Hepatocyte (in vitro differentiated cells): ENCODE measurements around the gene SSR2. TPM values are rescaled to one million over a fixed set of nuclear protein-coding genes. Genes with fewer than 3 reads are reported as not detected.

Experiments used
- DNase-seq: peaks from one replicate; pipeline ENCODE4 v3.0.0-alpha.2; 2016; ENCODE audit warnings: low spot score
- H2AFZ ChIP-seq: fragments of 200-600 bp; sonication (generic); 2 replicates; pipeline ENCODE4 v1.6.0; 2016; ENCODE audit warnings: antibody characterized with exemption, mild to moderate bottlenecking
- H3K27ac ChIP-seq: fragments of 200-600 bp; sonication (generic); 2 replicates; pipeline ENCODE4 v1.5.1; 2016; ENCODE audit warnings: mild to moderate bottlenecking
- H3K27me3 ChIP-seq: fragments of 200-600 bp; sonication (generic); 2 replicates; pipeline ENCODE4 v1.6.1; 2016
- H3K36me3 ChIP-seq: fragments of 200-600 bp; sonication (generic); replicated peaks from 2 replicates; pipeline ENCODE4 v1.5.1; 2016; ENCODE audit warnings: low read depth; ENCODE audit not compliant: insufficient read depth
- H3K4me1 ChIP-seq: fragments of 200-600 bp; sonication (generic); 2 replicates; pipeline ENCODE4 v1.5.1; 2016; ENCODE audit warnings: mild to moderate bottlenecking, moderate library complexity; ENCODE audit not compliant: insufficient read depth
- H3K4me2 ChIP-seq: fragments of 200-600 bp; sonication (generic); 2 replicates; pipeline ENCODE4 v1.6.0; 2016
- H3K4me3 ChIP-seq: fragments of 200-600 bp; sonication (generic); 2 replicates; pipeline ENCODE4 v1.5.1; 2016; ENCODE audit warnings: mild to moderate bottlenecking
- H3K79me2 ChIP-seq: fragments of 200-600 bp; sonication (generic); 2 replicates; pipeline ENCODE4 v1.6.0; 2017; ENCODE audit warnings: mild to moderate bottlenecking
- H3K9me2 ChIP-seq: fragments of 200-600 bp; sonication (generic); replicated peaks from 2 replicates; pipeline ENCODE4 v1.6.0; 2017; ENCODE audit warnings: mild to moderate bottlenecking; ENCODE audit not compliant: insufficient read depth
- H3K9me3 ChIP-seq: fragments of 200-600 bp; sonication (generic); 2 replicates; pipeline ENCODE4 v1.5.1; 2016; ENCODE audit warnings: low read depth, mild to moderate bottlenecking
- H4K20me1 ChIP-seq: fragments of 200-600 bp; sonication (generic); 2 replicates; pipeline ENCODE4 v1.6.0; 2016; ENCODE audit warnings: mild to moderate bottlenecking; ENCODE audit not compliant: insufficient read depth, poor library complexity, severe bottlenecking
- EZH2 ChIP-seq: fragments of 200-600 bp; sonication (generic); IDR thresholded peaks from 2 replicates; pipeline ENCODE4 v1.6.1; 2016; ENCODE audit warnings: antibody characterized with exemption, mild to moderate bottlenecking, borderline replicate concordance
- EZH2phosphoT487 ChIP-seq: fragments of 200-600 bp; sonication (generic); IDR thresholded peaks from one replicate; pipeline ENCODE4 v1.6.1; 2018; ENCODE audit warnings: antibody characterized with exemption, mild to moderate bottlenecking, low read depth, moderate library complexity; ENCODE audit not compliant: unreplicated experiment, severe bottlenecking
- WGBS: methylation state at CpG from one replicate; pipeline ENCODE4 v1.1.6; 2016; ENCODE audit warnings: low lambda C conversion rate; ENCODE audit errors: missing lambda C conversion rate; 5-methylcytosine and 5-hydroxymethylcytosine counted together
- polyA plus RNA-seq: library from polyadenylated mRNA; unstranded; fragments of >200 nt; fragmentation: Nextera tagmentation; extraction: Ambion mirVana; gene quantifications from 2 replicates; pipeline ENCODE4 v1.2.1, GENCODE V29; 2016
- total RNA-seq: library from RNA; depleted of rRNA; stranded (reverse); fragments of >200 nt; gene quantifications from 2 replicates; pipeline ENCODE4 v1.2.3, GENCODE V29; 2014
- TF ChIP-seq, protein P1 (sequence below): fragments of 200-600 bp; sonication (generic); IDR thresholded peaks from 2 replicates; pipeline ENCODE4 v1.5.1; 2016; ENCODE audit warnings: antibody characterized with exemption, mild to moderate bottlenecking; ENCODE audit not compliant: poor library complexity

SSR2 gene
- total and polyA plus RNA-seq, 2 experiments from 2014 or later, result 326 to 393 TPM

- Histone ChIP-seq H3K9me2 (no peaks in the 10 kb centered on the region), H3K27me3 (no peaks in the 10 kb centered on the region), H3K36me3 (no peaks in the 10 kb centered on the region), H3K4me3 (no peak overlapping the region), H3K79me2 (peaks cover 31% of the 10 kb centered on the region), H2AFZ (no peak overlapping the region), H3K4me2 (no peak overlapping the region), H3K9me3 (no peaks in the 10 kb centered on the region), H3K4me1 (peaks cover 9% of the 10 kb centered on the region), H4K20me1 (peaks cover 6% of the 10 kb centered on the region), H3K27ac (no peak overlapping the region)
- WGBS, result 74% methylated on average over 2 of the region's 2 CpGs
- no peak for TF ChIP-seq EZH2phosphoT487
- no peak for TF ChIP-seq EZH2
- TF ChIP-seq, protein P1, sequence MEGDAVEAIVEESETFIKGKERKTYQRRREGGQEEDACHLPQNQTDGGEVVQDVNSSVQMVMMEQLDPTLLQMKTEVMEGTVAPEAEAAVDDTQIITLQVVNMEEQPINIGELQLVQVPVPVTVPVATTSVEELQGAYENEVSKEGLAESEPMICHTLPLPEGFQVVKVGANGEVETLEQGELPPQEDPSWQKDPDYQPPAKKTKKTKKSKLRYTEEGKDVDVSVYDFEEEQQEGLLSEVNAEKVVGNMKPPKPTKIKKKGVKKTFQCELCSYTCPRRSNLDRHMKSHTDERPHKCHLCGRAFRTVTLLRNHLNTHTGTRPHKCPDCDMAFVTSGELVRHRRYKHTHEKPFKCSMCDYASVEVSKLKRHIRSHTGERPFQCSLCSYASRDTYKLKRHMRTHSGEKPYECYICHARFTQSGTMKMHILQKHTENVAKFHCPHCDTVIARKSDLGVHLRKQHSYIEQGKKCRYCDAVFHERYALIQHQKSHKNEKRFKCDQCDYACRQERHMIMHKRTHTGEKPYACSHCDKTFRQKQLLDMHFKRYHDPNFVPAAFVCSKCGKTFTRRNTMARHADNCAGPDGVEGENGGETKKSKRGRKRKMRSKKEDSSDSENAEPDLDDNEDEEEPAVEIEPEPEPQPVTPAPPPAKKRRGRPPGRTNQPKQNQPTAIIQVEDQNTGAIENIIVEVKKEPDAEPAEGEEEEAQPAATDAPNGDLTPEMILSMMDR, result no peak
- no peak for DNase-seq
Observed at GRCh38 chr1:156067262-156067661, 46.5 kb upstream of the SSR2 start.

GRCh38 chr1:156065871-156066270, 45.1 kb upstream of the SSR2 start:
- no peak for DNase-seq
- 85% methylated on average over 16 of the region's 16 CpGs for WGBS
- Histone ChIP-seq H3K9me3 (no peaks in the 10 kb centered on the region), H3K4me2 (no peak overlapping the region), H3K79me2 (peaks cover 39% of the 10 kb centered on the region), H3K4me3 (no peak overlapping the region), H2AFZ (no peak overlapping the region), H4K20me1 (peaks cover 6% of the 10 kb centered on the region), H3K9me2 (no peaks in the 10 kb centered on the region), H3K4me1 (peaks cover 9% of the 10 kb centered on the region), H3K27ac (no peak overlapping the region), H3K36me3 (no peaks in the 10 kb centered on the region), H3K27me3 (no peaks in the 10 kb centered on the region)
- no peak for TF ChIP-seq EZH2
- TF ChIP-seq, protein P1, result no peak
- TF ChIP-seq EZH2phosphoT487, result no peak

DNA sequence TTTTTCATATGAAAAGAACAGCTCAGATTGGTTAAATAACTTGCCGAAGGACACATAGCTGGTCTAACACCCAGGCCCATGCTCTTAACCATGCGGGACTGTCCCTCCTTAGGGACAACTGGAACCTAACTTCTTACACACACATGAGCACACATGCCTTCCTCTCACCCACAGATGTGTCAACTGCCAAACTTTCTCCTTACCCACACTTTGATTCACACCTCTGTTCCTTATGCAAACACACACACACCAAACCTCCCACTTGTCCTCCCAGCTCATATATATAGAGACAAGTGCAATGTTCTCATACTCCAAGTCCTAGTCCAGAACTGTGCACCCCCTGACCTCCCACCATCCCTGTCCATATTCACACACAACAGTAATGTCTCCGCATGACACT, 44.5 kb upstream of the SSR2 start:
- no peak overlapping the region for H3K4me2 ChIP-seq
- H3K36me3 ChIP-seq, result no peaks in the 10 kb centered on the region
- H3K27me3 ChIP-seq, result no peaks in the 10 kb centered on the region
- no peak overlapping the region for H3K4me3 ChIP-seq
- H4K20me1 ChIP-seq, result peaks cover 6% of the 10 kb centered on the region
- no peak overlapping the region for H2AFZ ChIP-seq
- WGBS, result 90% methylated on average over 3 of the region's 3 CpGs
- peaks cover 8% of the 10 kb centered on the region for H3K4me1 ChIP-seq
- no peak overlapping the region for H3K27ac ChIP-seq
- DNase-seq, result no peak
- peaks cover 39% of the 10 kb centered on the region for H3K79me2 ChIP-seq
- H3K9me2 ChIP-seq, result no peaks in the 10 kb centered on the region
- H3K9me3 ChIP-seq, result no peaks in the 10 kb centered on the region
- TF ChIP-seq, protein P1, result no peak
- TF ChIP-seq EZH2phosphoT487 (no peak), EZH2 (no peak)

DNA sequence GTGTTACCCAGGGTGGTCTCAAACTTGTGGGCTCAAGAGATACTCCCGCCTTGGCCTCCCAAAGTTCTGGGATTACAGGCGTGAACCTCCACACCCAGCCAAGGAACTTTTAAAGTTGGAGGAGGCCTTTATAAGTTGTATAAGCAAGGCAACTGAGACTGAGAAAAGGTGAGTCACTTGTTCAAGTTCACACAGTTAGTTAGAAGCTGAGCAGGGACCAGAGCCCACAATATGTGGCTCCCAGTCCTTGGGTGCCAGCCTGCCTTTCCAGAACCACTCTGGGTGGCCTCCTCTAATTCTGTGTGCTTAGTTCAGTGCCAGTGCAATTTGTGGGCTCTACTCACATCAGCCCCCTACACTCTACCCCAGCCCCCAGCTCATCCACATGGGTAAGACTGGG, 43.9 kb upstream of the SSR2 start:
- Histone ChIP-seq H3K4me2 (no peak overlapping the region), H3K27me3 (no peaks in the 10 kb centered on the region), H3K79me2 (peaks cover 39% of the 10 kb centered on the region), H3K36me3 (no peaks in the 10 kb centered on the region), H3K9me2 (no peaks in the 10 kb centered on the region), H3K4me1 (peaks cover 9% of the 10 kb centered on the region), H3K4me3 (no peak overlapping the region), H4K20me1 (peaks cover 6% of the 10 kb centered on the region), H3K27ac (peak overlapping the region; percentile 19), H2AFZ (no peak overlapping the region), H3K9me3 (no peaks in the 10 kb centered on the region)
- no peak for TF ChIP-seq EZH2phosphoT487
- no peak for TF ChIP-seq EZH2
- TF ChIP-seq, protein P1, result no peak
- WGBS, result 100% methylated on average over 2 of the region's 2 CpGs
- no peak for DNase-seq
